Measurements from ENCODE around the gene RHOT1.

RHOT1 gene

GRCh38 chr17:32266389-32267301 lies 124.3 kb downstream of the RHOT1 start:
- Histone ChIP-seq H3K14ac (ENCODE audit: low read length in 2 of 2) (no peak overlapping the region), H3K4me1 (ENCODE audit: control insufficient read depth, insufficient read depth, low read depth, low read length) (peaks cover 18% of the 10 kb centered on the region), H4K8ac (ENCODE audit: low read length) (no peak overlapping the region), H2AK5ac (ENCODE audit: low read length, severe bottlenecking) (no peak overlapping the region), H2BK12ac (ENCODE audit: low read length in 2 of 2) (no peak overlapping the region), H3K36me3 (ENCODE audit: control insufficient read depth in 1 of 2, insufficient read depth in 2 of 2, low read depth in 1 of 2, low read length in 2 of 2) (no peaks in the 10 kb centered on the region), H3K9ac (ENCODE audit: low read length) (no peak overlapping the region), H2AFZ (ENCODE audit: low read depth, low read length) (peak overlapping the region; percentile 62), H3K23ac (ENCODE audit: low read length in 2 of 2) (peak overlapping the region in 1 of 2 experiments; percentile 92), H2BK5ac (ENCODE audit: low read depth, low read length, poor library complexity, severe bottlenecking) (no peak overlapping the region), H3K18ac (ENCODE audit: low read depth in 1 of 2, low read length in 2 of 2) (no peak overlapping the region), H3K27ac (ENCODE audit: low read length, poor library complexity, severe bottlenecking) (no peak overlapping the region), H3K79me1 (replicated peaks; ENCODE audit: low read length, poor library complexity, severe bottlenecking) (no peaks in the 10 kb centered on the region), H3K9me3 (ENCODE audit: control insufficient read depth, low read length) (no peaks in the 10 kb centered on the region), H2BK15ac (ENCODE audit: low read depth, poor library complexity, severe bottlenecking) (peak overlapping the region; percentile 64), H4K91ac (ENCODE audit: low read length) (no peak overlapping the region), H3K27me3 (ENCODE audit: control insufficient read depth in 1 of 2, insufficient read depth in 1 of 2, low read length in 2 of 2) (peaks cover 80 to 82% of the 10 kb centered on the region in 2 experiments), H3K4me3 (ENCODE audit: insufficient read depth in 1 of 2, low read depth in 1 of 2, low read length in 2 of 2) (peak overlapping the region; percentile 51 to 58), H3K4ac (ENCODE audit: low read depth in 1 of 2, low read length in 2 of 2) (no peak overlapping the region), H2BK120ac (ENCODE audit: low read depth, low read length) (no peak overlapping the region), H3K4me2 (ENCODE audit: low read length, poor library complexity, severe bottlenecking) (peak overlapping the region; percentile 98)
- 0% methylated on average over 57 of the region's 78 CpGs for WGBS
- DNase-seq = peak; percentile 3

GRCh38 chr17:32267690-32268205 lies 125.4 kb downstream of the RHOT1 start:
- H3K27ac ChIP-seq (ENCODE audit: low read length, poor library complexity, severe bottlenecking) = no peak overlapping the region
- no peak overlapping the region for H2BK5ac ChIP-seq (ENCODE audit: low read depth, low read length, poor library complexity, severe bottlenecking)
- H2BK15ac ChIP-seq (ENCODE audit: low read depth, poor library complexity, severe bottlenecking) = no peak overlapping the region
- no peak overlapping the region for H3K4me2 ChIP-seq (ENCODE audit: low read length, poor library complexity, severe bottlenecking)
- H3K18ac ChIP-seq (ENCODE audit: low read depth in 1 of 2, low read length in 2 of 2) = no peak overlapping the region
- no peak overlapping the region for H3K9ac ChIP-seq (ENCODE audit: low read length)
- no peaks in the 10 kb centered on the region for H3K36me3 ChIP-seq (ENCODE audit: control insufficient read depth in 1 of 2, insufficient read depth in 2 of 2, low read depth in 1 of 2, low read length in 2 of 2)
- H2BK120ac ChIP-seq (ENCODE audit: low read depth, low read length) = no peak overlapping the region
- H4K8ac ChIP-seq (ENCODE audit: low read length) = no peak overlapping the region
- no peak overlapping the region for H4K91ac ChIP-seq (ENCODE audit: low read length)
- H2BK12ac ChIP-seq (ENCODE audit: low read length in 2 of 2) = no peak overlapping the region
- H3K4me3 ChIP-seq (ENCODE audit: insufficient read depth in 1 of 2, low read depth in 1 of 2, low read length in 2 of 2) = no peak overlapping the region
- no peak overlapping the region for H3K14ac ChIP-seq (ENCODE audit: low read length in 2 of 2)
- WGBS = 13% methylated on average over 9 of the region's 10 CpGs
- peak; percentile 18 for DNase-seq
- no peak overlapping the region for H2AK5ac ChIP-seq (ENCODE audit: low read length, severe bottlenecking)
- H3K79me1 ChIP-seq (replicated peaks; ENCODE audit: low read length, poor library complexity, severe bottlenecking) = no peaks in the 10 kb centered on the region
- no peaks in the 10 kb centered on the region for H3K9me3 ChIP-seq (ENCODE audit: control insufficient read depth, low read length)
- H3K27me3 ChIP-seq (ENCODE audit: control insufficient read depth in 1 of 2, insufficient read depth in 1 of 2, low read length in 2 of 2) = peaks cover 80 to 82% of the 10 kb centered on the region in 2 experiments
- no peak overlapping the region for H3K4ac ChIP-seq (ENCODE audit: low read depth in 1 of 2, low read length in 2 of 2)
- no peak overlapping the region for H2AFZ ChIP-seq (ENCODE audit: low read depth, low read length)
- H3K23ac ChIP-seq (ENCODE audit: low read length in 2 of 2) = no peak overlapping the region
- H3K4me1 ChIP-seq (ENCODE audit: control insufficient read depth, insufficient read depth, low read depth, low read length) = peaks cover 18% of the 10 kb centered on the region

GRCh38 chr17:32268734-32269288 lies 126.5 kb downstream of the RHOT1 start:
- Histone ChIP-seq H3K14ac (ENCODE audit: low read length in 2 of 2) (no peak overlapping the region), H3K4ac (ENCODE audit: low read depth in 1 of 2, low read length in 2 of 2) (no peak overlapping the region), H4K8ac (ENCODE audit: low read length) (no peak overlapping the region), H2BK5ac (ENCODE audit: low read depth, low read length, poor library complexity, severe bottlenecking) (no peak overlapping the region), H3K23ac (ENCODE audit: low read length in 2 of 2) (no peak overlapping the region), H2BK12ac (ENCODE audit: low read length in 2 of 2) (no peak overlapping the region), H4K91ac (ENCODE audit: low read length) (no peak overlapping the region), H3K4me2 (ENCODE audit: low read length, poor library complexity, severe bottlenecking) (no peak overlapping the region), H3K27me3 (ENCODE audit: control insufficient read depth in 1 of 2, insufficient read depth in 1 of 2, low read length in 2 of 2) (peaks cover 72 to 76% of the 10 kb centered on the region in 2 experiments), H3K9me3 (ENCODE audit: control insufficient read depth, low read length) (no peaks in the 10 kb centered on the region), H2BK120ac (ENCODE audit: low read depth, low read length) (no peak overlapping the region), H2AK5ac (ENCODE audit: low read length, severe bottlenecking) (no peak overlapping the region), H2BK15ac (ENCODE audit: low read depth, poor library complexity, severe bottlenecking) (no peak overlapping the region), H3K4me1 (ENCODE audit: control insufficient read depth, insufficient read depth, low read depth, low read length) (peaks cover 18% of the 10 kb centered on the region), H3K4me3 (ENCODE audit: insufficient read depth in 1 of 2, low read depth in 1 of 2, low read length in 2 of 2) (no peak overlapping the region), H3K27ac (ENCODE audit: low read length, poor library complexity, severe bottlenecking) (no peak overlapping the region), H3K79me1 (replicated peaks; ENCODE audit: low read length, poor library complexity, severe bottlenecking) (no peaks in the 10 kb centered on the region), H3K18ac (ENCODE audit: low read depth in 1 of 2, low read length in 2 of 2) (no peak overlapping the region), H2AFZ (ENCODE audit: low read depth, low read length) (no peak overlapping the region), H3K36me3 (ENCODE audit: control insufficient read depth in 1 of 2, insufficient read depth in 2 of 2, low read depth in 1 of 2, low read length in 2 of 2) (no peaks in the 10 kb centered on the region), H3K9ac (ENCODE audit: low read length) (no peak overlapping the region)
- DNase-seq = no peak
- 81% methylated on average over 6 of the region's 7 CpGs for whole genome bisulfite sequencing

- peaks cover 18% of the 10 kb centered on the region for H3K4me1 ChIP-seq (ENCODE audit: control insufficient read depth, insufficient read depth, low read depth, low read length)
- no peak overlapping the region for H2BK5ac ChIP-seq (ENCODE audit: low read depth, low read length, poor library complexity, severe bottlenecking)
- H3K27ac ChIP-seq (ENCODE audit: low read length, poor library complexity, severe bottlenecking) = no peak overlapping the region
- H2AFZ ChIP-seq (ENCODE audit: low read depth, low read length) = no peak overlapping the region
- no peak overlapping the region for H3K23ac ChIP-seq (ENCODE audit: low read length in 2 of 2)
- peaks cover 66 to 70% of the 10 kb centered on the region in 2 experiments for H3K27me3 ChIP-seq (ENCODE audit: control insufficient read depth in 1 of 2, insufficient read depth in 1 of 2, low read length in 2 of 2)
- no peak overlapping the region for H3K9ac ChIP-seq (ENCODE audit: low read length)
- H3K9me3 ChIP-seq (ENCODE audit: control insufficient read depth, low read length) = no peaks in the 10 kb centered on the region
- H4K91ac ChIP-seq (ENCODE audit: low read length) = no peak overlapping the region
- H2BK12ac ChIP-seq (ENCODE audit: low read length in 2 of 2) = no peak overlapping the region
- DNase-seq = no peak
- H2BK15ac ChIP-seq (ENCODE audit: low read depth, poor library complexity, severe bottlenecking) = no peak overlapping the region
- H3K79me1 ChIP-seq (replicated peaks; ENCODE audit: low read length, poor library complexity, severe bottlenecking) = no peaks in the 10 kb centered on the region
- no peak overlapping the region for H2AK5ac ChIP-seq (ENCODE audit: low read length, severe bottlenecking)
- no peak overlapping the region for H3K18ac ChIP-seq (ENCODE audit: low read depth in 1 of 2, low read length in 2 of 2)
- no peak overlapping the region for H3K4me3 ChIP-seq (ENCODE audit: insufficient read depth in 1 of 2, low read depth in 1 of 2, low read length in 2 of 2)
- no peak overlapping the region for H2BK120ac ChIP-seq (ENCODE audit: low read depth, low read length)
- no peaks in the 10 kb centered on the region for H3K36me3 ChIP-seq (ENCODE audit: control insufficient read depth in 1 of 2, insufficient read depth in 2 of 2, low read depth in 1 of 2, low read length in 2 of 2)
- no peak overlapping the region for H4K8ac ChIP-seq (ENCODE audit: low read length)
- no peak overlapping the region for H3K4ac ChIP-seq (ENCODE audit: low read depth in 1 of 2, low read length in 2 of 2)
- no peak overlapping the region for H3K14ac ChIP-seq (ENCODE audit: low read length in 2 of 2)
- 78% methylated on average over 10 of the region's 11 CpGs for WGBS
- no peak overlapping the region for H3K4me2 ChIP-seq (ENCODE audit: low read length, poor library complexity, severe bottlenecking)
Measured at GRCh38 chr17:32269377-32269776, 127.1 kb downstream of the RHOT1 start.

Data from mesenchymal stem cell (in vitro differentiated cells and primary cell).